Measurements from ENCODE around the gene DRAM1. TPM values are rescaled to one million over a fixed set of nuclear protein-coding genes. Genes with fewer than 3 reads are reported as not detected.

Gene DRAM1, protein sequence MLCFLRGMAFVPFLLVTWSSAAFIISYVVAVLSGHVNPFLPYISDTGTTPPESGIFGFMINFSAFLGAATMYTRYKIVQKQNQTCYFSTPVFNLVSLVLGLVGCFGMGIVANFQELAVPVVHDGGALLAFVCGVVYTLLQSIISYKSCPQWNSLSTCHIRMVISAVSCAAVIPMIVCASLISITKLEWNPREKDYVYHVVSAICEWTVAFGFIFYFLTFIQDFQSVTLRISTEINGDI
- total RNA-seq (2014; rRNA removed; shearing (Covaris generic)): 12.4 and 13.2 TPM in 2 replicates

GRCh38 chr12:101876861-101877805, at the start of gene DRAM1:
DRAM1 (plus strand) TSS chr12:101877580; CDS start chr12:101877790, 210 bp downstream.
- peak within 1 kb of the TSS; percentile 99 for H3K27ac ChIP-seq
- peak; percentile 88 to 90 for DNase-seq (ENCODE audit: low read depth in 1 of 2, low spot score in 2 of 2)
- peak within 1 kb of the TSS; percentile 90 for H3K4me3 ChIP-seq
- H3K4me1 ChIP-seq (replicated peaks): peaks cover 21% of the 10 kb centered on the region
- no peaks in the 10 kb centered on the region for H3K27me3 ChIP-seq (replicated peaks)
- H3K36me3 ChIP-seq: peaks cover 13% of the 10 kb centered on the region
- H3K9me3 ChIP-seq (replicated peaks): no peaks in the 10 kb centered on the region

DNA sequence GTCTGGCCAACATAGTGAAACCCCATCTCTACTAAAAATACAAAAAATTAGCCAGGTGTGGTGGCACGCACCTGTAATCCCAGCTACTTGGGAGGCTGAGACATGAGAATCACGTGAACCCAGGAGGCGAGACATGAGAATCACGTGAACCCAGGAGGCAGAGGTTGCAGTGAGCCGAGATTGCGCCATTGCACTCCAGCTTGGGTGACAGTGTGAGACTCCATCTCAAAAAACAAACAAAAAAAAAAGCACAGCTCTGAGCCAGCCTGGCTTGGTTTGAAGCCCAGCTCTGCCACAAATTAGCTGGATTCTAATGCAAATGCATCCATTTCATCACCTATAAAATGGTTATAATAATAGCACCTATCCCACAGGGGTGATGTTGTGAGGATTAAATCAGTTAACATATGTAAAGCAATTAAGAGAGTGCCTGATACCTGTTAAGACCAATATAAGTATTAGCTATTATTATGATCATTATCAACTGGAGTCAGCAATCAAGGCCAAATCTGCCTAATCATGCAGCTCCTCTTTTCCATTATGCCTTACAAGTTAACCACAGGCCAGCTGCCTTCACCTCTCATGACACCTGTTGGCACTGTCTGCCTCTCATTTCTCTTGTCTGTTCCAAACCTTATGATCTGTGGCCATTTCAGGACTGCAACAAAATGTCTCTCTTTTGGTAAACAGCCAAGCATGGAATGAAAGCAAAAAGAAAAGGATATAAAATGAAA, 48.8 kb upstream of the DRAM1 start:
- H3K36me3 ChIP-seq: no peaks in the 10 kb centered on the region; the same call in 1 of the 2 replicates
- 0 out of 2 replicates have a peak, but pooled peaks cover 10% of the 10 kb centered on the region for H3K4me1 ChIP-seq (replicated peaks)
- H3K9me3 ChIP-seq (replicated peaks): no peaks in the 10 kb centered on the region
- no peak overlapping the region for H3K27ac ChIP-seq
- H3K27me3 ChIP-seq (replicated peaks): no peaks in the 10 kb centered on the region
- H3K4me3 ChIP-seq: no peak overlapping the region
- DNase-seq (ENCODE audit: low read depth in 1 of 2, low spot score in 2 of 2): no peak

DNA sequence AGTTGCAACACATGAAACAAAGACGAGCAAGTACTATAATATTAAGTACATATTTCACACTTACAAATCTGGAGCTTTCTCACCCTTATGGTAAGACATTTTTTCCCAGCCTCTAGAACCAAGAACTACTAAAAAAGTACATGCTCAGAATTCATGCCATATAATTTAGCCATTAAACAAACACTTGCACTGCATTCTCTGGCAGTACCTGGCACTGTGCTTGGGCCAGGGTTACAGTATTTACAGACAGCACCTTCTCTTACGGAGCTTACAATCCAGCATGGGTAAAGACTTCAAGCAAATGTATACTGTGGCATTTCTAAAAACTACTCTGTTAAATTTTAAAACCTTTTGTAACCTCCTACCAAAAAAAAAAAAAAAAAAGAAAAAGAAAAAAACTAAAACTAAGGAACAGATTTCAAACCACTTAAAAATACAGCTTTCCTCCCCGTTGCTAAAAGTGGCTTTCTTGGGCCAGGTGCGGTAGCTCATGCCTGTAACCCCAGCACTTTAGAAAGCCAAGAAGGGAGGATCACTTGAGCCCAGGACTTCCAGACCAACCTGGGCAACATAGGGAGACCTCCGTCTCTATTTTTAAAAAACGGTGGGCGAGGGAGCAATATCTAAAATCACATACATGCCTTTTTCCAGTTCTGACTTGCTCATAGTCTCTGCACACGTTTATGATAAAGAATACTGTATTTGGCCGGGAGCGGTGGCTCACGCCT, 47.6 kb upstream of the DRAM1 start:
- H3K27me3 ChIP-seq (replicated peaks): no peaks in the 10 kb centered on the region
- DNase-seq (ENCODE audit: low read depth in 1 of 2, low spot score in 2 of 2): no peak
- 0 out of 2 replicates have a peak, but pooled peaks cover 10% of the 10 kb centered on the region for H3K4me1 ChIP-seq (replicated peaks)
- H3K9me3 ChIP-seq (replicated peaks): no peaks in the 10 kb centered on the region
- H3K27ac ChIP-seq: no peak overlapping the region
- H3K36me3 ChIP-seq: no peaks in the 10 kb centered on the region; the same call in 1 of the 2 replicates
- peak overlapping the region; percentile 82 for H3K4me3 ChIP-seq

- Histone ChIP-seq H3K27ac (no peak within 1 kb of the TSS), H3K9me3 (replicated peaks) (no peaks in the 10 kb centered on the region), H3K27me3 (replicated peaks) (no peaks in the 10 kb centered on the region), H3K4me3 (peak within 1 kb of the TSS; percentile 82), H3K36me3 (no peaks in the 10 kb centered on the region; the same call in 1 of the 2 replicates), H3K4me1 (replicated peaks) (0 out of 2 replicates have a peak, but pooled peaks cover 10% of the 10 kb centered on the region)
- DNase-seq (ENCODE audit: low read depth in 1 of 2, low spot score in 2 of 2): peak; percentile 95
Observed at GRCh38 chr12:101830367-101831325, 46.7 kb upstream of the DRAM1 start, which contains the start of gene GNPTAB. GNPTAB (minus strand) TSS chr12:101830959; CDS start chr12:101830675, 284 bp downstream.

DNA sequence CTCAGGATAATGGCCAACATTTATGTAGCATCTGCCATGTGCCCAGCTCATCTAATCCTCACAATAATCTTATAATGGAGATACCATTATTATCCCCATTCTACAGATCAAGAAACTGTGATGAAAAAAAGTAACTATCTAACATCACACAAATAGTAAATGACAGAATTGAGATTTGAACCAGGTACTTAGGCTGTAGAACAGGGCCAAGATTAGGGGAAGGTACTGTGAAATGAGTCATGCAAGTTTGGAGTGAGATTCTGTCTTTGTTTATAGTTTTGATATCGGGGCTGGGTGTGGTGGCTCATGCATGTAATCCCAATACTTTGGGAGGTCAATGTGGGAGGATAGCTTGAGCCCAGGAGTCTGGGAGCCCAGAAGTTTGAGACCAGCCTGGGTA, 45.4 kb upstream of the DRAM1 start:
- H3K27me3 ChIP-seq (replicated peaks): no peaks in the 10 kb centered on the region
- DNase-seq (ENCODE audit: low read depth in 1 of 2, low spot score in 2 of 2): no peak
- H3K4me3 ChIP-seq: no peak overlapping the region
- no peaks in the 10 kb centered on the region for H3K9me3 ChIP-seq (replicated peaks)
- no peaks in the 10 kb centered on the region; the same call in 1 of the 2 replicates for H3K36me3 ChIP-seq
- H3K4me1 ChIP-seq (replicated peaks): 0 out of 2 replicates have a peak, but pooled peaks cover 10% of the 10 kb centered on the region
- H3K27ac ChIP-seq: no peak overlapping the region

- DNase-seq (ENCODE audit: low read depth in 1 of 2, low spot score in 2 of 2): no peak
Observed at GRCh38 chr12:101838628-101839323, 38.6 kb upstream of the DRAM1 start.

DNA sequence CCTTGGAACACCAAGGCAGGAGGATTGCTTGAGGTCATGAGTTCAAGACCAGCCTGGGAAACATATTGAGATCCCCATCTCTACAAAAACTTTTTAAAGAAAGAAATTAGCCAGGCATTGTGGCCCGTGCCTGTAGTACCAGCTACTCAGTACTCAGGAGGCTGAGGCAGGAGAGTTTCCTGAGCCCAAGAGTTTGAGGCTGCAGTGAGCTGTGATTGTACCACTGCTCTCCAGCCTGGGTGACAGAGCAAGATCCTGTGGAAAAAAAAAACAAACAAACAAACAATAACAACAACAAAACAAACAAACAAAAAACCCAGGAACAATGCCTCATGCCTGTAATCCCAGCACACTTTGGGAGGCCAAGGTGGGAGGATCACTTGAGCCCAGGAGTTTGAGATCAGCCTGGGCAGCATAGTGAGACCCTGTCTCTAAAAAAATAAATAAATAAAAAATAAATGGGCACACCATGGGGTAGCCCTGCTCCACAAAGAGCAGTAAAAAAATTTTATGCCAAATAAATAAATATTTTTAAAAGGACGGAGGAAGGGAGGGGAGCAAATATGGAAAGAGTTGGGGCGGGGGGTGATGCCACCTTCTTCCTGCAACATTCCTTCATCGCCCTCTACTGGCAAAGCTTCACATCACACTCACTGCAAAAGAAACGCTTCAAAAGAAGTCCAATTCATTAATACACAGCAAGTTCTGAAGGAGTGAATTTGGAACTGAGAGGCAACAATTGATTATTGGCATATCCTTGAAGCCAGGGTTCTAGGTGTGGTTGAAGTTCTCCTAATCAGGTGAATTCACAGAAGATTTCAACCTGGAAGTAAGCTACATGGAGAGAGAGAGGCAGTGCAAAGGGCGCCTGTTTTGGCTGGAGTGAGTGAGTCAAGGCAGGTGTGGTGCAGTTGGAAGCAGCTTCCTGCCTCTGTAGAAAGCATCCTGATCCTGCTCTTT, 37.8 kb upstream of the DRAM1 start:
- DNase-seq (ENCODE audit: low read depth in 1 of 2, low spot score in 2 of 2): peak; percentile 27 to 59
- Histone ChIP-seq H3K4me3 (no peak overlapping the region), H3K27ac (no peak overlapping the region), H3K27me3 (replicated peaks) (no peaks in the 10 kb centered on the region), H3K4me1 (replicated peaks) (no peaks in the 10 kb centered on the region), H3K9me3 (replicated peaks) (no peaks in the 10 kb centered on the region), H3K36me3 (no peaks in the 10 kb centered on the region)

More at GRCh38 chr12:101838628-101839323, 38.6 kb upstream of the DRAM1 start:
- Histone ChIP-seq H3K36me3 (no peaks in the 10 kb centered on the region), H3K4me3 (no peak overlapping the region), H3K4me1 (replicated peaks) (no peaks in the 10 kb centered on the region), H3K27ac (no peak overlapping the region), H3K27me3 (replicated peaks) (no peaks in the 10 kb centered on the region), H3K9me3 (replicated peaks) (no peaks in the 10 kb centered on the region)

- Histone ChIP-seq H3K4me3 (no peak overlapping the region), H3K36me3 (no peaks in the 10 kb centered on the region), H3K9me3 (replicated peaks) (no peaks in the 10 kb centered on the region), H3K4me1 (replicated peaks) (no peaks in the 10 kb centered on the region), H3K27ac (no peak overlapping the region), H3K27me3 (replicated peaks) (no peaks in the 10 kb centered on the region)
- DNase-seq (ENCODE audit: low read depth in 1 of 2, low spot score in 2 of 2): no peak
Observed at GRCh38 chr12:101841069-101841468, 36.3 kb upstream of the DRAM1 start.

GRCh38 chr12:101845137-101845711, 32.2 kb upstream of the DRAM1 start:
- Histone ChIP-seq H3K4me3 (no peak overlapping the region), H3K27me3 (replicated peaks) (no peaks in the 10 kb centered on the region)
- no peak for DNase-seq (ENCODE audit: low read depth in 1 of 2, low spot score in 2 of 2)

DNA sequence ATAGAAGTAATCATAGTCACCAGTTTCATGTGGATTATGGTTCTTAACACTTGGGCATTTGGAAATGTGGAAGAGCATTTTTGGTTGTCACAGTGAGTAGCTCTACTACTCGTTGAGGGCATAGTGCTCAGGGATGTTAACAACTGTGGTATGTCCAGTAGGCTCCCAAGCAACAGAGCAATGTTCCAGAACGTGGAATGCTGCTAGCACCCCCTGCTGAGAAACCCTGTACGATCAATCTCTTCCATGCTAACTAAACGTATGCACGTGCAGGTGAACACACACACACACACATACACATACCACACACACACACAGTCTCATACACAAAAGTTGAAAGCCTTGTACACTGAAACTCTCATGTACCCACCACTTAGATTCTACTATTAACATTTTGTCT, 30.1 kb upstream of the DRAM1 start:
- Histone ChIP-seq H3K4me3 (no peak overlapping the region), H3K36me3 (no peaks in the 10 kb centered on the region), H3K27me3 (replicated peaks) (no peaks in the 10 kb centered on the region), H3K4me1 (replicated peaks) (no peaks in the 10 kb centered on the region), H3K9me3 (replicated peaks) (no peaks in the 10 kb centered on the region), H3K27ac (no peak overlapping the region)
- DNase-seq (ENCODE audit: low read depth in 1 of 2, low spot score in 2 of 2): no peak

More at GRCh38 chr12:101845137-101845711, 32.2 kb upstream of the DRAM1 start:
- H3K36me3 ChIP-seq: no peaks in the 10 kb centered on the region
- no peaks in the 10 kb centered on the region for H3K9me3 ChIP-seq (replicated peaks)
- H3K4me1 ChIP-seq (replicated peaks): no peaks in the 10 kb centered on the region
- no peak overlapping the region for H3K27ac ChIP-seq

Measured in SJSA1 (cell line).